K562 (cell line): ENCODE measurements around the gene PLAGL1. TPM values are rescaled to one million over a fixed set of nuclear protein-coding genes. Genes with fewer than 3 reads are reported as not detected.
A peak's percentile ranks its signal among the peaks of the same experiment; 100 is the strongest.

Experiments
- ATAC-seq: fragments of 200-7000 bp; cut with Tn5 transposase; 3 replicates; pipeline ENCODE4 v1.9.1; 2020; ENCODE audit warnings: moderate library complexity
- BruUV-seq: library from RNA; stranded (reverse); fragments of 400-500 nt; replicated peaks from 2 replicates; lab custom pipeline; 2021; lab: Mats Ljungman, UMichigan
- CTCF ChIA-PET: fragments of 300-600 bp; formaldehyde crosslinking; extraction: SDS; loops from one replicate; lab custom pipeline; 2021; ENCODE audit warnings: low intra/inter-chr PET ratio; lab: Yijun Ruan, JAX
- POLR2A ChIA-PET: fragments of 300-600, 350-650 bp; sonication (Branson Sonifier 250); formaldehyde crosslinking; extraction: SDS; loops from one replicate; lab custom pipeline; 2021; ENCODE audit warnings: antibody characterized with exemption, inconsistent platforms; lab: Yijun Ruan, JAX
- DNase-seq, 4 experiments: peaks; one replicate each; pipeline versions ENCODE4 v3.0.0 to v3.0.0-alpha.2; 2011 to 2018; ENCODE audit warnings: low spot score in 3 of 4, mixed read lengths in 3 of 4; ENCODE audit errors: extremely low read depth in 1 of 4
- FAIRE-seq: peaks from 2 replicates; lab custom pipeline; 2011; peaks lifted over from hg19 to GRCh38; lab: Jason Lieb, UNC
- H2AFZ ChIP-seq: 2 replicates; pipeline ENCODE4 v1.6.0; 2011; ENCODE audit warnings: low read depth, low read length, control low read depth, inconsistent platforms
- H3K27ac ChIP-seq: fragments of 200-600 bp; 3 replicates; pipeline ENCODE4 v1.8.0; 2011; ENCODE audit warnings: low read depth, mild to moderate bottlenecking, control low read depth, inconsistent platforms, low read length, moderate library complexity, mixed read lengths; ENCODE audit errors: extremely low read depth
- H3K27me3 ChIP-seq, 2 experiments: fragments of 300-600 bp in 1 of 2; 2 replicates in 1 of 2; 3 replicates in 1 of 2; pipeline versions ENCODE4 v1.6.0 to v1.8.0; 2011; ENCODE audit warnings: inconsistent platforms in 2 of 2, low read length in 2 of 2, mild to moderate bottlenecking in 1 of 2, mixed read lengths in 1 of 2, moderate library complexity in 1 of 2; ENCODE audit not compliant: control insufficient read depth in 2 of 2, insufficient read depth in 2 of 2
- H3K36me3 ChIP-seq: fragments of 300-600 bp; 3 replicates; pipeline ENCODE4 v1.8.0; 2011; ENCODE audit warnings: mild to moderate bottlenecking, low read length, inconsistent platforms; ENCODE audit not compliant: control insufficient read depth, insufficient read depth
- H3K4me1 ChIP-seq, 2 experiments: fragments of 200-600 bp in 1 of 2; replicated peaks in 1 of 2; 2 replicates in 1 of 2; 3 replicates in 1 of 2; pipeline versions ENCODE4 v1.5.1 to v1.8.0; 2011; ENCODE audit warnings: inconsistent platforms in 2 of 2, low read length in 2 of 2, mild to moderate bottlenecking in 1 of 2, mixed read lengths in 1 of 2, moderate library complexity in 1 of 2; ENCODE audit not compliant: control insufficient read depth in 2 of 2, insufficient read depth in 2 of 2
- H3K4me2 ChIP-seq: 2 replicates; pipeline ENCODE4 v1.6.1; 2011; ENCODE audit warnings: low read length, control low read depth, inconsistent platforms, mixed read lengths; ENCODE audit not compliant: insufficient read depth
- H3K4me3 ChIP-seq: fragments of 200-600 bp; sonication (generic), shearing (Covaris generic); 2 replicates; pipeline ENCODE4 v1.5.1; 2016; ENCODE audit warnings: control low read depth, inconsistent platforms
- H3K79me2 ChIP-seq: fragments of 200-600 bp; 3 replicates; pipeline ENCODE4 v1.8.0; 2011; ENCODE audit warnings: low read length, inconsistent platforms; ENCODE audit not compliant: control insufficient read depth, insufficient read depth
- H3K9ac ChIP-seq, 2 experiments: 2 replicates each; pipeline versions ENCODE4 v1.6.0 to v1.6.1; 2011; ENCODE audit warnings: low read depth in 2 of 2, low read length in 2 of 2, control low read depth in 1 of 2, inconsistent platforms in 1 of 2, mild to moderate bottlenecking in 1 of 2, mixed read lengths in 1 of 2; ENCODE audit not compliant: insufficient read depth in 1 of 2
- H3K9me1 ChIP-seq: one replicate; pipeline ENCODE4 v1.6.0; 2011; ENCODE audit warnings: inconsistent platforms, mild to moderate bottlenecking, low read length, moderate library complexity; ENCODE audit not compliant: control insufficient read depth, insufficient read depth
- H3K9me3 ChIP-seq: replicated peaks from 2 replicates; pipeline ENCODE4 v1.5.1; 2011; ENCODE audit warnings: low read depth, low read length, inconsistent platforms; ENCODE audit not compliant: control insufficient read depth, insufficient read depth
- H4K20me1 ChIP-seq: replicated peaks from 2 replicates; pipeline ENCODE4 v1.6.1; 2011; ENCODE audit warnings: low read length, inconsistent platforms, mixed read lengths; ENCODE audit not compliant: control insufficient read depth, insufficient read depth
- BMI1 ChIP-seq: fragments of 150-350 bp; IDR thresholded peaks from 2 replicates; pipeline ENCODE4 v1.6.1; 2014; ENCODE audit warnings: low read length
- FOXA3 ChIP-seq, 2 experiments: fragments of 450-650 bp in 1 of 2; sonication (generic) in 1 of 2; formaldehyde crosslinking; IDR thresholded peaks in 1 of 2; conservative IDR thresholded peaks in 1 of 2; 2 replicates each; pipeline versions ENCODE4 v1.4.0 to v1.8.0; 2020 to 2022; ENCODE audit warnings: mild to moderate bottlenecking in 2 of 2, missing genetic modification reagents in 1 of 2
- FOXM1 ChIP-seq, 2 experiments: fragments of 450-650 bp in 1 of 2; sonication (generic) in 1 of 2; formaldehyde crosslinking in 1 of 2; IDR thresholded peaks; 2 replicates each; pipeline versions ENCODE4 v1.6.1 to v1.9.0; 2017 to 2022; ENCODE audit warnings: low read depth in 2 of 2, mild to moderate bottlenecking in 2 of 2, missing genetic modification reagents in 1 of 2, moderate library complexity in 1 of 2
- MXD1 ChIP-seq: fragments of 250-450 bp; sonication (Bioruptor Pico); IDR thresholded peaks from 2 replicates; pipeline ENCODE4 v1.8.0; 2021; ENCODE audit warnings: borderline replicate concordance, mild to moderate bottlenecking, moderate library complexity; ENCODE audit not compliant: poor library complexity, severe bottlenecking
- PRDM10 ChIP-seq: fragments of 450-650 bp; IDR thresholded peaks from 2 replicates; pipeline ENCODE4 v1.6.1; 2018; ENCODE audit not compliant: partially characterized antibody
- RFX1 ChIP-seq: fragments of 450-650 bp; IDR thresholded peaks from 2 replicates; pipeline ENCODE4 v1.6.1; 2016; ENCODE audit warnings: mild to moderate bottlenecking, moderate library complexity
- TBL1XR1 ChIP-seq, 2 experiments: IDR thresholded peaks; 2 replicates each; pipeline ENCODE4 v1.6.1; 2012; ENCODE audit warnings: improper control_type of control experiment in 2 of 2, low read length in 2 of 2, mild to moderate bottlenecking in 1 of 2
- TFAM ChIP-seq: fragments of 250-450 bp; sonication (Bioruptor Pico); conservative IDR thresholded peaks from 2 replicates; pipeline ENCODE4 v1.5.0; 2021; ENCODE audit warnings: mild to moderate bottlenecking, moderate library complexity
- U2AF1 ChIP-seq: fragments of 200-400 bp; formaldehyde crosslinking; optimal IDR thresholded peaks from 2 replicates; pipeline ENCODE3; 2017; ENCODE audit warnings: mild to moderate bottlenecking, low read depth, low read length, moderate library complexity
- ZFP30 ChIP-seq: fragments of 250-450 bp; sonication (Bioruptor Pico); IDR thresholded peaks from 2 replicates; pipeline ENCODE4 v1.8.0; 2022; ENCODE audit warnings: moderate library complexity, mild to moderate bottlenecking, inconsistent platforms, borderline replicate concordance
- ZKSCAN3 ChIP-seq: fragments of 250-450 bp; sonication (Bioruptor Pico); IDR thresholded peaks from 2 replicates; pipeline ENCODE4 v1.4.0; 2020
- ZNF311 ChIP-seq: fragments of 250-450 bp; sonication (Bioruptor Pico); IDR thresholded peaks from 2 replicates; pipeline ENCODE4 v1.4.0; 2020; ENCODE audit warnings: mild to moderate bottlenecking, moderate library complexity
- ZNF445 ChIP-seq: fragments of 250-450 bp; sonication (Bioruptor Pico); IDR thresholded peaks from 2 replicates; pipeline ENCODE4 v1.4.0; 2020; ENCODE audit warnings: low read depth, mild to moderate bottlenecking, moderate library complexity
- WGBS: fragments of 100-300 bp; shearing (Covaris generic); methylation state at CpG from one replicate; pipeline ENCODE4 v1.1.6; 2016; ENCODE audit warnings: low coverage, mixed read lengths; ENCODE audit not compliant: insufficient coverage; ENCODE audit errors: missing lambda C conversion rate; 5-methylcytosine and 5-hydroxymethylcytosine counted together
- in situ Hi-C: fragments of 300-500 bp; cut with MboI; formaldehyde crosslinking; loops from 4 replicates; pipeline ENCODE4 v1.15.0; 2018; ENCODE audit warnings: inconsistent platforms, mixed read lengths
- intact Hi-C: fragments of 100-400 bp; cut with micrococcal nuclease; formaldehyde crosslinking; loops from 2 replicates; pipeline ENCODE4 v1.14.2; 2022
- polyA plus RNA-seq, 8 experiments: library from polyadenylated mRNA; depleted of rRNA in 4 of 8; stranded (reverse) in 5 of 8; unstranded in 3 of 8; fragments of >200 nt; fragmentation: Nextera tagmentation in 2 of 8; fragmentation: Illumina TruSeq in 1 of 8; extraction: Ambion mirVana in 2 of 8; extraction: Trizol in 1 of 8; gene quantifications; 2 replicates each; pipeline versions ENCODE4 v1.2.1 to v1.2.3, GENCODE V29; 2011 to 2014; ENCODE audit warnings: inconsistent platforms in 1 of 8, missing spikeins in 1 of 8
- total RNA-seq, 7 experiments: library from RNA; depleted of rRNA in 6 of 7; stranded (reverse); fragments of >200 nt in 6 of 7; fragmentation: Illumina TruSeq in 2 of 7; extraction: Trizol in 2 of 7; gene quantifications; 2 replicates each; pipeline versions ENCODE4 v1.2.1 to v1.2.3, GENCODE V29; 2011 to 2021; ENCODE audit warnings: low replicate concordance in 1 of 7
- TF ChIP-seq, protein P1 (sequence below): conservative IDR thresholded peaks from 2 replicates; pipeline ENCODE4 v1.6.1; 2011; ENCODE audit warnings: low read depth, mild to moderate bottlenecking, low read length; ENCODE audit not compliant: control insufficient read depth
- TF ChIP-seq, protein P2 (sequence below): fragments of 450-650 bp; formaldehyde crosslinking; IDR thresholded peaks from 2 replicates; pipeline ENCODE4 v1.4.0; 2020; ENCODE audit warnings: mild to moderate bottlenecking, mixed read lengths

PLAGL1 gene
- total and polyA plus RNA-seq, 9 of the 15 experiments (the other 6 are each of a cell fraction or from before 2014, with no cell fraction given) = 4.9 to 29.6 (median 13.2) TPM

- Histone ChIP-seq H3K79me2 (no peaks in the 10 kb centered on the region), H3K4me3 (no peak overlapping the region), H2AFZ (no peak overlapping the region), H4K20me1 (no peaks in the 10 kb centered on the region), H3K9me3 (no peaks in the 10 kb centered on the region), H3K4me2 (no peak overlapping the region), H3K27me3 (no peaks in the 10 kb centered on the region), H3K27ac (peak overlapping the region; percentile 26; the same call in 1 of the 3 replicates), H3K9me1 (no peaks in the 10 kb centered on the region), H3K36me3 (peaks cover 9% of the 10 kb centered on the region; the same call in 2 of the 3 replicates), H3K4me1 (peaks cover 0 to 22% of the 10 kb centered on the region in 2 experiments; a peak in 4 of 5 replicates), H3K9ac (no peak overlapping the region)
- FAIRE-seq (no peak), DNase-seq (no peak), ATAC-seq (no peak)
- ChIA-PET CTCF (no interaction called here), POLR2A (no interaction called here)
- in situ Hi-C loops (no loop called here), intact Hi-C loops (no loop called here)
- 33% methylated on average over 1 of the region's 1 CpG for WGBS
- BruUV-seq = no TSS peak
- TF ChIP-seq PRDM10 (no peak), BMI1 (no peak), U2AF1 (no peak), TFAM (CRISPR knock-in tag) (no peak), ZFP30 (CRISPR knock-in tag) (no peak), TBL1XR1 (IDR thresholded peaks at IDR 0.05; ENCODE audit: low read length in 2 of 2) (no peak), FOXA3 (CRISPR knock-in tag; conservative IDR thresholded peaks at IDR 0.05 in 1 of 2, IDR thresholded peaks at IDR 0.05 in 1 of 2) (no peak), ZNF445 (CRISPR knock-in tag) (no peak), ZNF311 (CRISPR knock-in tag) (no peak), FOXM1 (IDR thresholded peaks at IDR 0.05; ENCODE audit: low read depth) (no peak), FOXM1 (CRISPR knock-in tag; IDR thresholded peaks at IDR 0.05; ENCODE audit: low read depth) (no peak), RFX1 (no peak), ZKSCAN3 (no peak), MXD1 (CRISPR knock-in tag) (no peak)
- TF ChIP-seq, protein P1, sequence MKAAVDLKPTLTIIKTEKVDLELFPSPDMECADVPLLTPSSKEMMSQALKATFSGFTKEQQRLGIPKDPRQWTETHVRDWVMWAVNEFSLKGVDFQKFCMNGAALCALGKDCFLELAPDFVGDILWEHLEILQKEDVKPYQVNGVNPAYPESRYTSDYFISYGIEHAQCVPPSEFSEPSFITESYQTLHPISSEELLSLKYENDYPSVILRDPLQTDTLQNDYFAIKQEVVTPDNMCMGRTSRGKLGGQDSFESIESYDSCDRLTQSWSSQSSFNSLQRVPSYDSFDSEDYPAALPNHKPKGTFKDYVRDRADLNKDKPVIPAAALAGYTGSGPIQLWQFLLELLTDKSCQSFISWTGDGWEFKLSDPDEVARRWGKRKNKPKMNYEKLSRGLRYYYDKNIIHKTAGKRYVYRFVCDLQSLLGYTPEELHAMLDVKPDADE = no peak
- TF ChIP-seq, protein P2, sequence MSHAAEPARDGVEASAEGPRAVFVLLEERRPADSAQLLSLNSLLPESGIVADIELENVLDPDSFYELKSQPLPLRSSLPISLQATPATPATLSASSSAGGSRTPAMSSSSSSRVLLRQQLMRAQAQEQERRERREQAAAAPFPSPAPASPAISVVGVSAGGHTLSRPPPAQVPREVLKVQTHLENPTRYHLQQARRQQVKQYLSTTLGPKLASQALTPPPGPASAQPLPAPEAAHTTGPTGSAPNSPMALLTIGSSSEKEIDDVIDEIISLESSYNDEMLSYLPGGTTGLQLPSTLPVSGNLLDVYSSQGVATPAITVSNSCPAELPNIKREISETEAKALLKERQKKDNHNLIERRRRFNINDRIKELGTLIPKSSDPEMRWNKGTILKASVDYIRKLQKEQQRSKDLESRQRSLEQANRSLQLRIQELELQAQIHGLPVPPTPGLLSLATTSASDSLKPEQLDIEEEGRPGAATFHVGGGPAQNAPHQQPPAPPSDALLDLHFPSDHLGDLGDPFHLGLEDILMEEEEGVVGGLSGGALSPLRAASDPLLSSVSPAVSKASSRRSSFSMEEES (CRISPR knock-in tag) = no peak
Measured at GRCh38 chr6:143966312-143966711, 41.7 kb downstream of the PLAGL1 start.
